Endodermal cell (in vitro differentiated cells): ENCODE results near the gene SELENOW. TPM values are rescaled to one million over a fixed set of nuclear protein-coding genes. Genes with fewer than 3 reads are reported as not detected.

Experiments
- DNase-seq: peaks from one replicate; pipeline ENCODE4 v3.0.0-alpha.2; 2017
- H3K27ac ChIP-seq: 2 replicates; pipeline ENCODE4 v1.5.1; 2013; ENCODE audit warnings: mild to moderate bottlenecking, low read depth, low read length, moderate library complexity
- H3K27me3 ChIP-seq: 2 replicates; pipeline ENCODE4 v1.6.1; 2013; ENCODE audit warnings: mild to moderate bottlenecking, low read length, moderate library complexity; ENCODE audit not compliant: insufficient read depth, control insufficient read depth, poor library complexity, severe bottlenecking
- H3K36me3 ChIP-seq: 2 replicates; pipeline ENCODE4 v1.7.0; 2013; ENCODE audit warnings: mild to moderate bottlenecking, low read length, moderate library complexity; ENCODE audit not compliant: control insufficient read depth, insufficient read depth
- H3K4me1 ChIP-seq: one replicate; pipeline ENCODE4 v1.7.0; 2013; ENCODE audit warnings: low read length; ENCODE audit not compliant: control insufficient read depth, insufficient read depth
- H3K4me3 ChIP-seq: 2 replicates; pipeline ENCODE4 v1.5.1; 2013; ENCODE audit warnings: mild to moderate bottlenecking, low read length, moderate library complexity
- H3K9ac ChIP-seq: 2 replicates; pipeline ENCODE4 v1.6.1; 2013; ENCODE audit warnings: mild to moderate bottlenecking, low read length, moderate library complexity; ENCODE audit not compliant: poor library complexity, severe bottlenecking; ENCODE audit errors: extremely low read depth
- H3K9me3 ChIP-seq: 2 replicates; pipeline ENCODE4 v1.6.1; 2013; ENCODE audit warnings: mild to moderate bottlenecking, low read length, moderate library complexity; ENCODE audit not compliant: control insufficient read depth
- H3K27ac Mint-ChIP-seq: 2 replicates; pipeline ENCODE4 v1.8.0; 2020; ENCODE audit warnings: mixed read lengths
- H3K27me3 Mint-ChIP-seq: 2 replicates; pipeline ENCODE4 v1.8.0; 2021; ENCODE audit warnings: mild to moderate bottlenecking, mixed read lengths; ENCODE audit not compliant: insufficient read depth
- H3K36me3 Mint-ChIP-seq: 2 replicates; pipeline ENCODE4 v1.8.0; 2020; ENCODE audit warnings: low read depth, mixed read lengths
- H3K4me1 Mint-ChIP-seq: 2 replicates; pipeline ENCODE4 v1.8.0; 2020; ENCODE audit warnings: mixed read lengths
- H3K4me3 Mint-ChIP-seq: 2 replicates; pipeline ENCODE4 v1.8.0; 2020; ENCODE audit warnings: mild to moderate bottlenecking, moderate library complexity, mixed read lengths
- H3K9me3 Mint-ChIP-seq: 2 replicates; pipeline ENCODE4 v1.8.0; 2020; ENCODE audit warnings: mild to moderate bottlenecking, mixed read lengths
- WGBS, 2 experiments: methylation state at CpG; one replicate each; pipeline versions ENCODE4 v1.1.5 to v1.1.7; 2013; ENCODE audit warnings: missing lambda C conversion rate in 2 of 2, mixed read lengths in 1 of 2; ENCODE audit not compliant: insufficient coverage in 1 of 2, insufficient read length in 1 of 2; 5-methylcytosine and 5-hydroxymethylcytosine counted together
- total RNA-seq, 2 donors: library from RNA; stranded (reverse); fragmentation: NEBNext Ultra II Directional in 1 of 2; extraction: Animal tissue kit (Norgen Biotek cat#: 25700) in 1 of 2; gene quantifications; 2 replicates in 1 of 2; 3 replicates in 1 of 2; pipeline ENCODE4 v1.2.1, GENCODE V29; 2021
- TF ChIP-seq, protein P1 (sequence below): fragments of 200-600 bp; sonication (generic); conservative IDR thresholded peaks from 2 replicates; pipeline ENCODE4 v1.5.0; 2021; ENCODE audit warnings: antibody characterized with exemption, mild to moderate bottlenecking

The SELENOW gene
- total RNA-seq, 2 donors from 2014 or later = 404 to 410 TPM

GRCh38 chr19:47749326-47749725 is 29.2 kb upstream of the SELENOW start:
- H3K4me3 Mint-ChIP-seq = no peak overlapping the region
- no peaks in the 10 kb centered on the region for H3K4me1 Mint-ChIP-seq
- no peaks in the 10 kb centered on the region for H3K9me3 Mint-ChIP-seq
- Histone ChIP-seq H3K4me1 (no peaks in the 10 kb centered on the region), H3K36me3 (peaks cover 69% of the 10 kb centered on the region), H3K4me3 (no peak overlapping the region), H3K9me3 (no peaks in the 10 kb centered on the region), H3K27me3 (no peaks in the 10 kb centered on the region), H3K27ac (no peak overlapping the region), H3K9ac (no peak overlapping the region)
- WGBS, 2 experiments = 91 to 100% methylated on average over 2 to 3 of the region's 3 CpGs
- H3K27ac Mint-ChIP-seq = peak overlapping the region; percentile 56
- H3K27me3 Mint-ChIP-seq = no peaks in the 10 kb centered on the region
- DNase-seq = no peak
- TF ChIP-seq, protein P1, sequence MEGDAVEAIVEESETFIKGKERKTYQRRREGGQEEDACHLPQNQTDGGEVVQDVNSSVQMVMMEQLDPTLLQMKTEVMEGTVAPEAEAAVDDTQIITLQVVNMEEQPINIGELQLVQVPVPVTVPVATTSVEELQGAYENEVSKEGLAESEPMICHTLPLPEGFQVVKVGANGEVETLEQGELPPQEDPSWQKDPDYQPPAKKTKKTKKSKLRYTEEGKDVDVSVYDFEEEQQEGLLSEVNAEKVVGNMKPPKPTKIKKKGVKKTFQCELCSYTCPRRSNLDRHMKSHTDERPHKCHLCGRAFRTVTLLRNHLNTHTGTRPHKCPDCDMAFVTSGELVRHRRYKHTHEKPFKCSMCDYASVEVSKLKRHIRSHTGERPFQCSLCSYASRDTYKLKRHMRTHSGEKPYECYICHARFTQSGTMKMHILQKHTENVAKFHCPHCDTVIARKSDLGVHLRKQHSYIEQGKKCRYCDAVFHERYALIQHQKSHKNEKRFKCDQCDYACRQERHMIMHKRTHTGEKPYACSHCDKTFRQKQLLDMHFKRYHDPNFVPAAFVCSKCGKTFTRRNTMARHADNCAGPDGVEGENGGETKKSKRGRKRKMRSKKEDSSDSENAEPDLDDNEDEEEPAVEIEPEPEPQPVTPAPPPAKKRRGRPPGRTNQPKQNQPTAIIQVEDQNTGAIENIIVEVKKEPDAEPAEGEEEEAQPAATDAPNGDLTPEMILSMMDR = no peak
- peaks cover 55% of the 10 kb centered on the region for H3K36me3 Mint-ChIP-seq

DNA sequence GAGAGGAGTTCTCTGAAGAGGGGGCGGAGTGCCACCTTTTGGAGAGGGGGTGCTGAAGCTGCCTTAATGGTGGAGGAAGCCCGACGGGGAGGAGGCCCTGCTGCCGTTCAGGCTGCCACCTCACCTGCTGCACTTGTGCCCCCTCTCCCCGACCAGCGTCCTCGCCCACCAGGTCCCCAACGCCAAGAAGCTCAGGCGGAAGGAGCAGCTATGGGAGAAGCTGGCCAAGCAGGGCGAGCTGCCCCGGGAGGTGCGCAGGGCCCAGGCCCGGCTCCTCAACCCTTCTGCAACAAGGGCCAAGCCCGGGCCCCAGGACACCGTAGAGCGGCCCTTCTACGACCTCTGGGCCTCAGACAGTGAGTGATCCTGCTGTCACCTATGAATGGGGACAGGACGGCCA is 27.8 kb upstream of the SELENOW start:
- no peak for DNase-seq
- no peak overlapping the region for H3K27ac Mint-ChIP-seq

GRCh38 chr19:47752440-47753211 is 25.9 kb upstream of the SELENOW start:
- peaks cover 65% of the 10 kb centered on the region for H3K36me3 Mint-ChIP-seq
- H3K36me3 ChIP-seq = peaks cover 80% of the 10 kb centered on the region

More for the DNA sequence above, 27.8 kb upstream of the SELENOW start:
- Histone ChIP-seq H3K4me3 (no peak overlapping the region), H3K9me3 (no peaks in the 10 kb centered on the region), H3K4me1 (no peaks in the 10 kb centered on the region), H3K27ac (no peak overlapping the region), H3K27me3 (no peaks in the 10 kb centered on the region), H3K36me3 (peaks cover 71% of the 10 kb centered on the region), H3K9ac (no peak overlapping the region)
- 92 to 96% methylated on average over 10 to 18 of the region's 18 CpGs for WGBS, 2 experiments
- Mint-ChIP-seq H3K36me3 (peaks cover 55% of the 10 kb centered on the region), H3K4me1 (no peaks in the 10 kb centered on the region), H3K9me3 (no peaks in the 10 kb centered on the region), H3K27me3 (no peaks in the 10 kb centered on the region), H3K4me3 (no peak overlapping the region)
- TF ChIP-seq, protein P1 = no peak

More at GRCh38 chr19:47752440-47753211, 25.9 kb upstream of the SELENOW start:
- WGBS, 2 experiments = 87 to 90% methylated on average over 9 to 27 of the region's 27 CpGs
- no peak overlapping the region for H3K27ac ChIP-seq
- H3K4me3 Mint-ChIP-seq = no peak overlapping the region
- H3K9me3 ChIP-seq = no peaks in the 10 kb centered on the region
- no peak overlapping the region for H3K4me3 ChIP-seq
- H3K27me3 ChIP-seq = no peaks in the 10 kb centered on the region
- no peaks in the 10 kb centered on the region for H3K9me3 Mint-ChIP-seq
- H3K9ac ChIP-seq = no peak overlapping the region
- no peaks in the 10 kb centered on the region for H3K4me1 Mint-ChIP-seq
- H3K27me3 Mint-ChIP-seq = no peaks in the 10 kb centered on the region
- TF ChIP-seq, protein P1 = no peak
- H3K4me1 ChIP-seq = no peaks in the 10 kb centered on the region
- no peak overlapping the region for H3K27ac Mint-ChIP-seq
- no peak for DNase-seq
